NK-92 treated with Interleukin-12 subunit alpha and Interleukin-12 subunit beta, amount 100 ng/mL, for 24 hours (cell line): ENCODE results near the gene RPL3.

Experiments used
- DNase-seq: peaks from one replicate; lab custom pipeline; 2025; lab: John Stamatoyannopoulos, UW

RPL3 gene

DNA sequence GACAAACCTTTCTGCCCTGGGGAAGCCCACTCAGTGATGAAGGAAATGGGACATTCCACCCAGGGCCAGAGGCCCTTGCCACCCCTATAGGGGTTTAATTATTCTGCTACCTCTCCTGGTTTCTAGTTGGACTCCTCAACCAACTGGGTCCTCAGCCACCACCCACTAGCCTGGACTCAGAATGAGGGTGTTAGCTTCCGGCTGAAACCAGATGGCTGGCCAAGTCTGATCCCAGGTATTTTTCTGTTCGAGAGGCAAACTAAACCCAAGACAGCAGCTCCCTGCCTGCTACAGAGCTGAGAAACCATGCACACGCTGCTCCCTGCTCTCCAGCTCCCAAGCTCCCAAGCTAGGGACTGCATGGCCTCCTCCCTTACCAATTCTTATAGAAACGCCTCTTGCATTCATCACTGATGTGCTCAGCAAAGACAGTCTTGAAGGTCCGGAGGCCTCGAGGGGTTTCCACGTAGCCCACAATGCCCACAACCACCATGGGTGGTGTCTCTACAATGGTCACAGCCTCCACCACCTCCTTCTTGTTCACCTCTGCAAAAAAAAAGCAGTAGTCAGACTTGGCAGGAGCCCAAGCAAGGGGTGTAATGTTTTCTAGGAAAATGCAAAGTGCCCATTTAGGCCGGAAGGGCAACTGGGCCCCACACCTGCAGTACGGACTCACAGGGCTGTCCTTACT is 2.2 kb downstream of the RPL3 start:
- DNase-seq, result no peak

DNA sequence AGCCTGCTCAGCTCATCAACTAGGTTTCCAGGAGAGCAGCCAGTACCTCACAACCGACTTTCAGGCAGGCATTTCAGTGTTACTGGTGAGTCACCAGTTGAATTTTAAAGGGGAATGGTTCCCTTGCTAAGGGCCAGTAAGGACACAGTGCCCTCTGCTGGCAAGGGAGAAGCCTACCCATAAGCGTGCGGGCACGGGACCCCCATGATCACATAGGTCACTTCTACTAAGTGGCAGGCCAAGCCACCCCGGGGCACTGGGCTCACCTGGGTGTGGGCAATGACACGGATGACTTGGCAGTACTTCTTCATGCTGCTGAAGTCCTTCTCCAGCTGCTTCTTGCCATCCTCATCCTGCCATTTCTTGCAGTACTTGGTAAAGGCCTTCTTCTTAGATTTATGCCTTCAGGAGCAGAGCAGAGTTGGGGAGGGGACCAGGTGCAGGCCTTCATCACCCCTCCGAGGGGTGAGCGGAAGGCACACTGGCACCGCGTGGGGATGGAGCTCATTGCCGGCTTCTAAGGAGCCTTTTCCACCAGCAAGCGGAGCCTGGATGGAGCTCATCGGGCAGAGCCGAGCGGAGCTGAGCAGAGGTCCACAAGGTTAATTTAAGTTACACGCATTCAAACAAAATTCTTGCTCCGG is 2.9 kb downstream of the RPL3 start:
- peak; percentile 49 for DNase-seq

DNA sequence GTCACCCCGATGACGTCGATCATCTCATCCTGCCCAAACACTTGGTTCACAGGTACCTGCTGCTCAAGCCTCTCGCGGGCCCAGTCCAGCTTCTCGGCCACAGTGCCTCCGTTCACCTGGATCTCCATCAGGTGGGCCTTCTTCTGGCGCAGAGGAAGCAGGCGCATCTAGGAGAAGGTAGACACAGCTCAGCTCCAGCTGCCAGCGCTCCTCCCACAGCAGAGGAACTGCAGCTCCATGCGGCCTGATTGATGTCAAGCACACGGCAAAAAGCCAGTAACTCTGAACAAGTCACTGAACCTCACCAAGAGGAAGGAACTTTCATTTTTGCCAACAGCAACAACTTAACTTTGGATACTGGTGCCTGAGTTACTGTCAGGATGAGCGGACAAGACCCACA is 4.0 kb downstream of the RPL3 start:
- no peak for DNase-seq

DNA sequence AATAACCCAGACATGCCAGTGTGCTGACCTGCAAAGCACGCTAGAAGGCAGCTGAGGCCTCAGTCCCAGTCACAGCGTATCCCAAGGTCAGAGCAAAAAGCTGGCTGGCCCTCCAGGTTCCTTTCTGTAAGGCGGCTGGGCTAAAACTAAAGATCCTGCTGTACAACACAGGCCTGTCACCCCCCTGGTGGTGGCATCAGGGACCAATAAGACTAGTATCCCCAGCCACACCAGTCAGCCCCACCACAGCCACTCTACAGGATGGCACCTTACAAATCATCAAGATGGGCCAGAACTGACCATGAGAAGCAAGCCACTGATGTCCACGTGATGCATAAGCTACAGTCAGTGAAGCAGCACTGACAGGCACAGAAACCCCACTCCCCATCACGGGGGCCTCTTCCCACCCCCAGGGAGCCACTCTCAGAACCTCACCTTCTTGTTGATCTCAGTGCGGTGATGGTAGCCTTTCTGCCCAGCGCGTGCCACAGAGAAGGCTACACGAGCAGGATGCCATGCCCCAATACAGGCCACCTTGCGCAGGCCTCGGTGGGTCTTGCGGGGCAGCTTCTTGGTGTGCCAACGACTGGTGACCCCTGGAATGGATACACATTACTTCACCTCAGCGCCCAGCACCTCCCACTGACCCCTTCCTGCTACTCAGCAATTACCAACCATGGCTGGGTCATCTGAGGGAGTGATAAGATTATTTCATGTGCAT is 5.0 kb downstream of the RPL3 start:
- DNase-seq, result no peak

DNA sequence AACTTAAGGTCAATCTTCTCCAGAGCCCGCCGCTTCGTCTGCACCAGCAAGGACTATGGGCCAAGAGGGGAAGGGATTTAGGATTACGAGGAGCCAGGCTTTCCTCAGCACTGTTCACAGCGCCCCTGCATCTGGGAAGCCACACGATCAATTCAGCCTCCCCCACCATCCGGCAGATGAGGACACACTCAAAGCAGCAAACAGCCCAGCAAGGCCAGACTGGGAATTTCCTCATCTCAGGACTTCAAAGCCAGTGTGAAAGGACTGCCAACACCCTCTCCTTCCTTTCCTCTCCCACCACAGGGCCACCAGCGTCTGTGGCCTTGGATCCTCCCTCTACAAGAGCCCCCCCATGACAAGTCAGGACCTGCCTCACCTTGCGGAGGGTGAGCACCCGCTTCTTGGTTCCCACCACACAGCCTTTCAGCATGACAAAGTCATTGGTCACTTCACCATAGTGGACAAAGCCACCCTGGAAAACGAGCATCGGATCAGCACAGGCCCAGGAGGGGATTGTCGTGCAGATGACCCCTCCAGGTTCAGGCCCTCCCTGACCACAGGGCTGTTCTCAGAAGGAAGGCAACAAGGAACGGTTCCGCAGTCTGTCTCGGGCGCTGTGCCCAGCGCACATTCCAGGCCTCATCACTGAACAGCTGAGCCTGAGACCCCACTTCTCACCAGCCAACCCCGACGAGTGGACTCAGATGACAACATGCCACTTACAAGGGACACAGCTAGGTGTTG is 6.0 kb downstream of the RPL3 start:
- DNase-seq, result no peak

DNA sequence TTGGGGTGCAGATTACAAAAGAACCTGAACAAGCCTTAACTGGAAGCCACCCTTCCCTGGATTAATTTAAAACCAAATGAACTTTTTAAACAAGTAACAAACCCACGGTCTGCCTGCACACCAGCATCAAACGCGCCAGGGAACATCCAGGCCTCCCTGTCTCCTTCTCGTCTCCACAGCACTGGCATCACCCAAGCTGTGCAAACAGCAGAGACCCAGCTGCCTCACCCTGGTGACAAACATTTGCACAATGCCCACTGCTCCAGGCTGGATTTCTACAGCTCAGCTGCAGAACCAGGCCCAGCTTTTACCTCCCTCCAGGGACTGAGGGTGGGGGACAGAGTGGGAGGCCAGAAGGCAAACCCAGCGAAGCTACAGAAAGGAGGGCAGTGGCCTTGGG is 7.0 kb downstream of the RPL3 start:
- DNase-seq, result no peak

DNA sequence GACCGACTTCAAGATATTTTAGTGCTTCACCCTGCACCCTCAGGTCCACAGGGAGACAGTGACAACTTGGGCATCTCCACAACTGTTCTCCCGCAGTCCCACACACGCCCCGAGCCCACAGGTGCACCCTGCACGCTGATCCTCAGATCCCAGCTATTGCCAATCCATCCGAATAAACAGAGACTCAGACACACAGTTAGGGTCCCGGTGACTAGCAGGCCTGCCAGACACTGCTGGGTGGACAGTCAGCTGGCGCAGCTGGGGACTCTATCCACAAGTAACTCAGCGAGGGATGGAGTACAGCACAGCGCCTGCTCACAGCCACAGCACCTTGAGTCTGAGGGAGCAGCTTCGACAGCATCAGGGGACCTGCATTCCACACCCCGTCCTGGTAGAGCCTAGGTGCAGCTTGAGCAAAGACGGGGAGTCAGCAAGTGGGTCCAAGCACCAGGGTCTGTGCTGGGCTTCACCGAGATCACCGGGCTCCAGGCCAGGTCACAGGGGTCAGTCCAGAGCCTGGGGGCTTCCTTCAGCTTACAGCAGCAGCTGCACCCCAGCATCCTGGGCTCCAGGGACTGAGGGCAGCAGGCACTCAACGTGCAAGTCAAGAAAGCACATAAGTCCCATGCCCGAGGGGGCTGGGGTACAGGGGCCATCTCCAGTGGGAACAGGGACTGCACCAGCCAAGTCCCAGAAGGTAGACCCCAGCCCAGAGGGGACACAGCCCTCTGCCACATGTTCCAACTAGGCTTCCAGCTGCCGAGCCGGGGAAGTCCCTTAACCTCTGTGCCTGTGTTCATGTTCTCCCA is 7.6 kb downstream of the RPL3 start:
- DNase-seq, result no peak

DNA sequence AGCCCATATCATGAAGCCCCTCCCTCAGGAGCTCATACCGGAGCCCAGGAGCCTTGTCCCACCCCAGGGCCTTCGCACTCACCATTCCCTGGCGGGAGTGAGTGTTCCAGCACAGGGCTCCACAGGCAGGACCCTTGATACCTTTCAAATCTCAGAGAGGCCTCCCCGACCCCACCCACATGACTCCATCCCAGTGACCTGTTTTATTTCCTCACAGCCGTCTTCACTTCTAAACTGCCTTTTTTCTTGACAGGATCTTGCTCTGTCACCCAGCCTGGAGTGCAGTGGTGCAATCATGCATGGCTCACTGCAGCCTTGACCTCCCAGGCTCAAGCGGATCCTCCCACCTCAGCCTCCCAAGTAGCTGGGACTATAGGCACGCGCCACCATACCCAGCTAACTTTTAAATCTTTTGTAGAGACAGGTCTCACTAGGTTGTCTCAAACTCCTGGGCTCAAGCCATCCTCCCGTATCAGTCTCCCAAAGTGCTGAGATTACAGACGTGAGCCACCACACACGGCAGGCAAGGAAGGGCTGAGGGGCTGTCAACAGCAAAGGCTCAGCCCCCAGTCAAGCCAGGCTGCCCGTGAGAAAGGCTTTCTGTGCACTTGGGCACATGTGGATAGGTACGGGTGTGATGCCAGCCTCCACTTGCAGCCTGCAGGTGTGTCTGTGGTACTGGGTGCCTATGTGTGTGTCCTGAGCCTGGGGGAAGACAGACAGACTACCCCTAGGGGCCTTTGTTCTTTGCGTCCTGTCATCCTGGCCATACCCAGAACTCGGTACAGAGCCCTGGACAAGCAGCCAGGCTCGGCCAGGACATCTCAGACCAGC is 9.3 kb downstream of the RPL3 start:
- DNase-seq, result no peak

DNA sequence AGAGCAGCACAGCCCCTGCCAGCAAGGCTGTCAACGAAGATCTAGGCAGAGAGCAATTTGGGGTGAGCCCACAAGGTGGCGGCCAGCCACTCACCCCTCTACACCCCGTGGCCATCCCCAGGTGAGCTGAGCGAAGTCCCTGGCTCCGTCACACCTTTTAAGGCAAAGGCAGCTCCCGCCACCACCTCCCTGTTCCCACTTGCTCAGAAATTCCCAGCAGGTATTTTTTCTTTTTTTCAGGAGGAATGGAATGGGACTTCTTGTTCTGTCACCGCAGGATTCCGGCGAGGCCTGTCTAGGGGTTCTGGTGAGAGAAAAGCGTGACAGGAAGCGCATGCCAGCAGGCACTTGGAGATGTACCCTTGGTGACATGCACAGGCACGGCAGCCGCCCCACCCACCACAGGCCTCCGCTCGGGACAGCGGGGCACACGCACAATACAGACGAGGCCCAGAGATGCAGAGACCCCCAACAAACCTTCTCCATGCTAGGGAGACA is 10.0 kb downstream of the RPL3 start:
- DNase-seq, result no peak

DNA sequence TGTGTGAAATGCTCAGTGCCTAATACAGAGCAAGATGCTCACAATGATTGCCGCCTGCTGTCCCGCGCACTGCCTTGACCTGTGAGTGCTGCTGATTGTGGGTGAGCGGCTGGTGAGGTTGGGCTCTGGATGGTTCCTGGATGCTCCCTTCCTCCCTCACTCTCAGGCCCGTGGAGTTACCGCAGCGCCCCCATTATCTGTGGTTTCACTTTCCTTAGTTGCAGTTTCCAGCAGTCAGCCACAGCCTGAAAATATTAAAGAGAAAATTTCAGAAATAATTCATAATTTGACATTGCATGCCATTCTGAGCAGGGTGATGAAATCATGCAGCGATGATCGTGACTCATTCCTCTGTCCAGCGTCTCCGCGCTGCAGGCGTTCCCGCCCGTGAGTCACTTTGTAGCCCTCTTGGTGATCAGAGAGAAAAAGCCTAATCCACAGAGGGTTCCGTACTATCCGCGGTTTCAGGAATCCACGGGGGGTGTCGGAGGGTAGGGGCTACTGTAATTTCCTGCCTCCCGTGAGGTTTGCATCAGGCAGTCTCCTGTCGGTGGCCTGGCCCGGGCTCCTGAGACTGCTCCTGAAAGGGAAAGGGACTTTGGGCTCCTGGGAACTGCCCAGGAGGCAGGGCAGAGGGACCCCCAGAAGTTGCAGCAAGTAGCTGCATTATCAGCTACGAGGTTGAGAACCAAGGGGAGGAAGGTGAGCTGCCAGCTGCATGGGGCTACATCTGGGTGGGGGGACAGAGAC is 10.6 kb downstream of the RPL3 start:
- DNase-seq, result no peak

DNA sequence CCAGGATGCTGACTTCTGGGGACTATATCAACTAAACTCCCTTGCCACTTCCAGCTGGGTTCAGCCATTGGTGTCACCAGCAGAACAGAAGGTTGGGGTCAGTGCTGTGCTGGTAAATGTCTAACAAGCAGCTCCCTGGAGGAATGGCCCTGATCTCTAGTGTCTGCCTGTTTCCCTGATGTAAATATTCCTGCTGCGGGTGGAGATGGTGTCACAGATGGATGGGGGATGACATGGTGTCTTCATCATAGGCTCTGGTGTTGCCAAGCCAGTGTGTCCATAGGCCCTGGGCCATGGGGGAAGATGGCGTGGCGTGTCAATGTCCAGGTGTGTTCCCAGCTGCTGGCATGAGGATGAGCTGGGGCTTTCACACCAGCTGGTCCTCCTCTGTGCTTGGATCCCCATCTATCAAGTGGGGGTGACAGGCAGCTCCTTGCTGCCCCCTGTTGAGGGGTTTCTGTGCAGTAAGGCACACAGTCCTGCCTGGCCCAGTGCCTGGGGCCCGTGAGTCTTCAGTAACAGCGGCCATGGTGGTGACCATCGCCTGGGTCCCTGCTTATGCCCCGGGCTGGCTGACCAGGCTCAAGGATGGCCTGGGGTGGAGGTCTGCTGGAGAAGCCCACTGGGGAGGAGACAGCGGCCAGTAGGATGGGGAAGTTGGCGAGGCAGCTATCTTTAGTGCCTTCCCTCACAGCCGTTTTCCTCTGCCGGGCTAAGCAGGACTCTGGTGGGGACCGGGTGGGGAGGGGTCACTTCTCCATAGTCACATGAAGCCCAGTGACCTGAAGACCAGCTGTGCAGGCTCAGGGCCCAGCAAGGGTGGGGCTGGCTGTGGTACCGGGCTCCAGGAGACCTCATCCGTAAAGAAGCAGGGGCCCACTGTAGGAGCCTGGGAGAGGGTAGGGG is 12.7 kb downstream of the RPL3 start:
- DNase-seq, result no peak

DNA sequence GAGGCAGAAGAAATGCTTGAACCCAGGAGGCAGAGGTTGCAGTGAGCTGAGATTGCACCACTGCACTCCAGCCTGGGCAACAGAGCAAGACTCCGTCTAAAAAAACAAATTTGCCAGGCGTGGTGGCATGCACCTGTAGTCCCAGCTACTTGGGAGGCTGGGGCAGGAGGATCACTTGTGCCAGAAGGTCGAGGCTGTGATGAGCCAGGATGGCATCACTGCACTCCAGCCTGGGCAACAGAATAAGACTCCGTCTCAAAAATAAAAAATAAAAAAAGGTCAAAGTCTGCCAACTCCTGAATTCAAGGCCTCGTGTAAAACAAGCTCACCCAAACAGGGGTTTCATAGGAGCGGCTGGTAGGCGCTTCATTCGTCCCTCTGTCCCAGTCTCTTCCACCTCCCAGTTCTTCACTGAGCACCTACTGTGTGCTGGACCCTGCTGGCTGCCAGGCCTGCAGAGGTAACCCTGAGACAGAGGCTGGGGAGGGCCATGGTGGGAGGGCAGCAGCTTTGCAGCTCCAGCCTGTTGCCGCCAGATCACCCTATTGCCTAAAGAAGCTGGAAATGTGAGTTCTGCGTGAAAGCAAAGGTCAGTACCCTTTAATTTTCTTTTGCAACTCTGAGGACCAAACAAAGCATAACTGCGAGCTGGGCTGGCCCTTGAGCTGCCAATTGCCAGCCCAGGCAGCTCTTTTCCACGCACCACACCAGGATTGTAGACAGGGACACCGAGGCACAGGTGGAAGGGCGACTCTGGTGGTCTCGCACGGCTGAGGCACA is 15.3 kb downstream of the RPL3 start:
- DNase-seq, result no peak

DNA sequence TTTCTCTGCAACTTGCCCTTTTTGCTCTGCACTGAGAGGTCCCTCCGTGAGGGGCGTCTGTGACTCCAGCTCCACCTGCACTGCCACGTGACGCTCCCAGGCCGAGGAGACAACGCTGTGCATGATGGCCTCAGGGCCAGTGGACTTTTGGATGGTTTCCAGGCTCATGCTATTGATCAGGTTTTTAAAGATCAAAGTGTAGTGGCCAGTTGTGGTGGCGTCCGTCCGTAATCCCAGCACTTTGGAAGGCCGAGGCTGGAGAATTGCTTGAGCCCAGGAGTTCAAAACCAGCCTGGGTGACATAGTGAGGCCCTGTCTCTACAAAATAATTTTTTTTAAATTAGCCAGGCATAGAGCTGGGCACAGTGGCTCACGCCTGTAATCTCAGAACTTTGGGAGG is 16.1 kb downstream of the RPL3 start:
- no peak for DNase-seq

DNA sequence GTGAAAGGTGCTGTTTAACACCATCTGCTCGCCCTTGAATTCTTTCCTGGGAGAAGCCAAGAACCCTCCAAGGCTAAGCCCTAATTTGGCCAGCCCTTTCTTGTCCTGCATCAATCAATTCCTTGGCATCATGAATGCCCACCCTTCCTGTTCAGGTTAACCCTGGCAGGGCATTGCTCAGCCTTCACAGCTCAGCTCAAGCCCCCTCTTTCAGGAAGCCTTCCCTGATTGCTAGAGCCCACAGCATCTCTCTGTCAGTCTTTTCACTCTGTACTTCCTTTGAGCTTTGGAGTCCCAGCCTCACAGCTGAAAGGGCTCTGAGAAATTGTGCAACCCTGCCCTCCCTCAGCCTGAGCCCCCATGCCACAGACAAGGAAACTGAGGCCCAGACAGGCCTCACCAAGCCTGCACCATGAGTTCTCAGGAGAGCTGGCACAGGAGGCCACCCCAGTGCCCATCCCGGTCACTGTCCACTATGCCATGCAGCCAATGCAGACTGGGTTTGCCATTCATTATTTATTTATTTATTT is 16.9 kb downstream of the RPL3 start:
- DNase-seq, result no peak

DNA sequence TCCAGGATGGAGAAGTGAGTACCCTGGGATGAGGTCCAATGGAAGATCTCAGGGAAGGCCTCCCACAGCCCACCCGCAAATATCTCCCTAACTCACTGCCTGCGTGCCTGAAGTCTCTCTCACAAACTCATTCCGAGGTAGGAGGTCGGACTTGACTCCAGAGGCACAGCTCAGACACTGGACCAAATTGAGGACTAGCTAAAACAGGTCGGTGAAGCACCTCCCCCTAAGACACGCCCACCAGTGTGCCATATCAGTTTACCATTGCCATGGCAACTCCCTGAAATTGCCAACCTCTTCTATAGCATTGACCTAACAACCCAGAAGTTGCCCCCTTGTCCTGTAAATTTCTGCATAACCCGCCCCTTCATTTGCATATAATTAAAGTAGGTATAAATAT is 17.5 kb downstream of the RPL3 start:
- no peak for DNase-seq

DNA sequence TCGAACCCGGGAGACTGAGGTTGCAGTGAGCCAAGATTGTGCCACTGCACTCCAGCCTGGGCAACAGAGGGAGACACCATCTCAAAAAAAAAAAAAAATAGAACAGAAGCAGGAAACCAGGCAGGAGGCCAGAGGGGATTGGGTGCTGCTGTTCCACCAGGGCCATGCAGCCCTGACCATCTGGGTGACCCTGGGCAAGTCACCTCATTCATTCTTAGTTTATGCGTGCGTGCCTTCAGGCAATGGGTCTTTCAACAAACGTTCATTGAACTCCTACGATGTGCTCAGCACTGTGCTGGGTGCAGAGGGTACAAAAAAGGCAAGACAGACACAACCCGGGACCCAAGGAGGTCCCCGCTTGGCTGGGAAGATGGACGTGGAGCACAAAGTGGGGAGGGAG is 18.3 kb downstream of the RPL3 start:
- DNase-seq, result no peak

DNA sequence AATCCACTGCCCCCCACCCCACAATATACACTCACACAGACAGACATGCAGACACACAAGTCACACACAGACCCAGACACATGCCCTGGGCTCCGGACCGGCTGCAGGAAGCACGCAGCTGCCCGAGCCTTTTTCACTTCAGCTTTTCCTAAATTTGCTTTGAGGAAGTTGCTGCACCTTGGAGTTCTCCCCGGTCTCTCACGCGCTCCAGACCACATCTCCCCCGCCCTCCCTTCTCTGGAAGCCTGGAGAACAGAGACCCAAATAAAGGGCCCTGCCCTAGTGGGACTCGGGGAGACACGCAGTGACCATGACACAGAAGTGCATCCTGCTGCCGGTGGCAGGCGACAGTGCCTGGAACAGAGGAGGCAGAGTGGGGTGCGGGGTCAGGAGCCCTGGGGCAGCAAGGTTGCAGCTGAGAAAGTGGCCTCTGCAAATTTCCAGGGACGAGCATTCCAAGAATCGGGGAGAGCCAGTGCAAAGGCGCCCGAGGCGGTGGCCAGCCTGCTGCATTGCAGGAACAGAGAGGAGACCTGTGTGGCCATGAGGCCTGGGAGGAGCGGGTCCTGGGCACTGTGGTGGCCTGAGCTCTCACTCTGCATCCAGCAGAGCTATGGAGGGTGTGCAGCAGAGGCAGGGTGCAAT is 19.1 kb downstream of the RPL3 start:
- DNase-seq, result no peak

DNA sequence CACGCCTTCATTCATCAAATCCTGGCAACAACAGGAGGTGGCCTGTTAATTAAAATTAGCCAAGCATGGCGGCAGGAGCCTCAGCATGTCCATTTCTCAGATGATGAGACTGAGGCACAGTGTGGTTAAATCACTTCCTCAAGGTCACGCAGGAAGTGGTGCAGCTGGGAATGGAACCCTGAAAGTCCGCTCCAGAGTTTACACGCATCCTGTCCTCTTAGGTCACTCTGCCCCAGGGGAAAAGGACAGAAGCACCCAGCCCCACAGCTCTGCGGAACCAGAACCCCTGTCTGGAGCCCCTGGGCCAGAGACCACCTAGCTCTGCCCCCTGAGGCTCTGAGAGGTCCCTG is 19.6 kb downstream of the RPL3 start:
- DNase-seq, result no peak
